Measurements from ENCODE around the gene MAGEF1.

DNA sequence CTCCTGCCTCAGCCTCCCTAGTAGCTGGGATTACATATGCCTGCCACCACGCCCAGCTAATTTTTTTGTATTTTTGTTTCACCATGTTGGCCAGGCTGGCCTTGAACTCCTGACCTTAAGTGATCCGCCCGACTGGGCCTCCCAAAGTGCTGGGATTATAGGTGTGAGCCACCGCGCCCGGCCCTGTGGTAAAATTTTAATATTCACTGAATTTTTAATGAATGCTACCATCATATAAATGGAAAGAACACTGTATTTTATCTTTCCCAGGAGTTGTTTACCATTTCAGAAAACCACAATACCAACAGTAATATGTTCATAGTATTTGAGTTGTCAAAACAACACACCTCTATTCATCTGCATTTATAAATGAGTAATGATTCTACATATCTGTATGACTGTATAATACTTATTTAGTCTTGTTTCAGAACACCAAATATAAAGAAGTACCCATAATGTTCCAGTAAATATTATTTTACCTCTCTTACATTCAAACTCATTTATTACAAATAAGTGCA lies 16.2 kb upstream of the MAGEF1 start:
- TF ChIP-seq, protein P1, sequence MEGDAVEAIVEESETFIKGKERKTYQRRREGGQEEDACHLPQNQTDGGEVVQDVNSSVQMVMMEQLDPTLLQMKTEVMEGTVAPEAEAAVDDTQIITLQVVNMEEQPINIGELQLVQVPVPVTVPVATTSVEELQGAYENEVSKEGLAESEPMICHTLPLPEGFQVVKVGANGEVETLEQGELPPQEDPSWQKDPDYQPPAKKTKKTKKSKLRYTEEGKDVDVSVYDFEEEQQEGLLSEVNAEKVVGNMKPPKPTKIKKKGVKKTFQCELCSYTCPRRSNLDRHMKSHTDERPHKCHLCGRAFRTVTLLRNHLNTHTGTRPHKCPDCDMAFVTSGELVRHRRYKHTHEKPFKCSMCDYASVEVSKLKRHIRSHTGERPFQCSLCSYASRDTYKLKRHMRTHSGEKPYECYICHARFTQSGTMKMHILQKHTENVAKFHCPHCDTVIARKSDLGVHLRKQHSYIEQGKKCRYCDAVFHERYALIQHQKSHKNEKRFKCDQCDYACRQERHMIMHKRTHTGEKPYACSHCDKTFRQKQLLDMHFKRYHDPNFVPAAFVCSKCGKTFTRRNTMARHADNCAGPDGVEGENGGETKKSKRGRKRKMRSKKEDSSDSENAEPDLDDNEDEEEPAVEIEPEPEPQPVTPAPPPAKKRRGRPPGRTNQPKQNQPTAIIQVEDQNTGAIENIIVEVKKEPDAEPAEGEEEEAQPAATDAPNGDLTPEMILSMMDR (IDR thresholded peaks at IDR 0.05; ENCODE audit: low read depth, low read length): no peak
- TF ChIP-seq EZH2phosphoT487 (IDR thresholded peaks at IDR 0.05; ENCODE audit: low read depth): no peak

Data from OCI-LY3 (cell line).